Upper lobe of right lung (tissue), 1 donor: ENCODE data around the gene RBMS3. TPM values are rescaled to one million over a fixed set of nuclear protein-coding genes. Genes with fewer than 3 reads are reported as not detected.

Experiments
- ATAC-seq: fragments of 200-7000 bp; cut with Tn5 transposase; one replicate; pipeline ENCODE4 v1.9.1; 2020; ENCODE audit warnings: mild to moderate bottlenecking, moderate library complexity
- DNase-seq: peaks from one replicate; pipeline ENCODE4 v3.0.0-alpha.2; 2020
- H3K27ac ChIP-seq: fragments of 200-600 bp; one replicate; pipeline ENCODE4 v1.8.0; 2022
- H3K27me3 ChIP-seq: fragments of 200-600 bp; one replicate; pipeline ENCODE4 v1.8.0; 2022; ENCODE audit warnings: mild to moderate bottlenecking
- H3K36me3 ChIP-seq: fragments of 200-600 bp; one replicate; pipeline ENCODE4 v1.8.0; 2022
- H3K4me1 ChIP-seq: fragments of 200-600 bp; one replicate; pipeline ENCODE4 v1.8.0; 2022
- H3K4me3 ChIP-seq: fragments of 200-600 bp; one replicate; pipeline ENCODE4 v1.8.0; 2022; ENCODE audit warnings: mild to moderate bottlenecking
- H3K9me3 ChIP-seq: fragments of 200-600 bp; one replicate; pipeline ENCODE4 v1.8.0; 2022
- CTCF ChIP-seq: fragments of 200-600 bp; IDR thresholded peaks from one replicate; pipeline ENCODE4 v1.8.0; 2022; ENCODE audit warnings: antibody characterized with exemption
- intact Hi-C: fragments of 100-400 bp; cut with DNase I; formaldehyde crosslinking; loops from one replicate; pipeline ENCODE4 v1.11.0; 2022
- total RNA-seq: library from RNA; stranded (reverse); fragmentation: NEBNext Ultra II Directional; extraction: Animal tissue kit (Norgen Biotek cat#: 25700); gene quantifications from one replicate; pipeline ENCODE4 v1.2.1, GENCODE V29; 2021
- donor health status: DM: no; HTN: yes; CAD: no; lungs with severe emphysema.

Gene RBMS3
- total RNA-seq, 1 donor from 2014 or later = 85.9 TPM

- DNase-seq = no peak
Measured at GRCh38 chr3:29334706-29335105, 53.8 kb downstream of the RBMS3 start.

GRCh38 chr3:29335438-29335837 is 54.6 kb downstream of the RBMS3 start:
- no peaks in the 10 kb centered on the region for H3K36me3 ChIP-seq
- H3K27me3 ChIP-seq = no peaks in the 10 kb centered on the region
- H3K27ac ChIP-seq = peak overlapping the region; percentile 69
- DNase-seq = peak; percentile 76
- peak; percentile 98 for ATAC-seq
- peak overlapping the region; percentile 28 for H3K4me3 ChIP-seq
- H3K4me1 ChIP-seq = peaks cover 37% of the 10 kb centered on the region
- no peak for TF ChIP-seq CTCF
- H3K9me3 ChIP-seq = no peaks in the 10 kb centered on the region
- intact Hi-C loops = no loop called here

More at GRCh38 chr3:29334706-29335105, 53.8 kb downstream of the RBMS3 start:
- intact Hi-C loops = no loop called here
- no peak for ATAC-seq
- no peaks in the 10 kb centered on the region for H3K36me3 ChIP-seq
- H3K4me3 ChIP-seq = no peak overlapping the region
- peak overlapping the region; percentile 69 for H3K27ac ChIP-seq
- no peak for TF ChIP-seq CTCF
- no peaks in the 10 kb centered on the region for H3K9me3 ChIP-seq
- H3K27me3 ChIP-seq = no peaks in the 10 kb centered on the region
- peaks cover 37% of the 10 kb centered on the region for H3K4me1 ChIP-seq

GRCh38 chr3:29335943-29336342 is 55.1 kb downstream of the RBMS3 start:
- H3K27ac ChIP-seq = peak overlapping the region; percentile 69
- H3K9me3 ChIP-seq = no peaks in the 10 kb centered on the region
- intact Hi-C loops = no loop called here
- peak overlapping the region; percentile 28 for H3K4me3 ChIP-seq
- H3K36me3 ChIP-seq = no peaks in the 10 kb centered on the region
- no peak for DNase-seq
- H3K4me1 ChIP-seq = peaks cover 37% of the 10 kb centered on the region
- TF ChIP-seq CTCF = no peak
- no peak for ATAC-seq
- H3K27me3 ChIP-seq = no peaks in the 10 kb centered on the region

GRCh38 chr3:29337565-29337964 is 56.7 kb downstream of the RBMS3 start:
- intact Hi-C loops = no loop called here
- peaks cover 37% of the 10 kb centered on the region for H3K4me1 ChIP-seq

GRCh38 chr3:29338377-29338776 is 57.5 kb downstream of the RBMS3 start:
- H3K4me3 ChIP-seq = no peak overlapping the region
- no peak overlapping the region for H3K27ac ChIP-seq
- intact Hi-C loops = no loop called here
- DNase-seq (no peak), ATAC-seq (no peak)
- H3K4me1 ChIP-seq = peaks cover 29% of the 10 kb centered on the region
- H3K9me3 ChIP-seq = no peaks in the 10 kb centered on the region
- H3K36me3 ChIP-seq = no peaks in the 10 kb centered on the region
- no peak for TF ChIP-seq CTCF
- H3K27me3 ChIP-seq = no peaks in the 10 kb centered on the region

More at GRCh38 chr3:29337565-29337964, 56.7 kb downstream of the RBMS3 start:
- Histone ChIP-seq H3K4me3 (no peak overlapping the region), H3K27ac (no peak overlapping the region), H3K27me3 (no peaks in the 10 kb centered on the region), H3K36me3 (no peaks in the 10 kb centered on the region), H3K9me3 (no peaks in the 10 kb centered on the region)
- DNase-seq (no peak), ATAC-seq (no peak)
- TF ChIP-seq CTCF = no peak
